Endodermal cell (in vitro differentiated cells): ENCODE measurements around the gene EML5. TPM values are rescaled to one million over a fixed set of nuclear protein-coding genes. Genes with fewer than 3 reads are reported as not detected.

Experiments
- DNase-seq: peaks from one replicate; pipeline ENCODE4 v3.0.0-alpha.2; 2017
- H3K27ac ChIP-seq: 2 replicates; pipeline ENCODE4 v1.5.1; 2013; ENCODE audit warnings: mild to moderate bottlenecking, low read depth, low read length, moderate library complexity
- H3K27me3 ChIP-seq: 2 replicates; pipeline ENCODE4 v1.6.1; 2013; ENCODE audit warnings: mild to moderate bottlenecking, low read length, moderate library complexity; ENCODE audit not compliant: insufficient read depth, control insufficient read depth, poor library complexity, severe bottlenecking
- H3K36me3 ChIP-seq: 2 replicates; pipeline ENCODE4 v1.7.0; 2013; ENCODE audit warnings: mild to moderate bottlenecking, low read length, moderate library complexity; ENCODE audit not compliant: control insufficient read depth, insufficient read depth
- H3K4me1 ChIP-seq: one replicate; pipeline ENCODE4 v1.7.0; 2013; ENCODE audit warnings: low read length; ENCODE audit not compliant: control insufficient read depth, insufficient read depth
- H3K4me3 ChIP-seq: 2 replicates; pipeline ENCODE4 v1.5.1; 2013; ENCODE audit warnings: mild to moderate bottlenecking, low read length, moderate library complexity
- H3K9ac ChIP-seq: 2 replicates; pipeline ENCODE4 v1.6.1; 2013; ENCODE audit warnings: mild to moderate bottlenecking, low read length, moderate library complexity; ENCODE audit not compliant: poor library complexity, severe bottlenecking; ENCODE audit errors: extremely low read depth
- H3K9me3 ChIP-seq: 2 replicates; pipeline ENCODE4 v1.6.1; 2013; ENCODE audit warnings: mild to moderate bottlenecking, low read length, moderate library complexity; ENCODE audit not compliant: control insufficient read depth
- H3K27ac Mint-ChIP-seq: 2 replicates; pipeline ENCODE4 v1.8.0; 2020; ENCODE audit warnings: mixed read lengths
- H3K27me3 Mint-ChIP-seq: 2 replicates; pipeline ENCODE4 v1.8.0; 2021; ENCODE audit warnings: mild to moderate bottlenecking, mixed read lengths; ENCODE audit not compliant: insufficient read depth
- H3K36me3 Mint-ChIP-seq: 2 replicates; pipeline ENCODE4 v1.8.0; 2020; ENCODE audit warnings: low read depth, mixed read lengths
- H3K4me1 Mint-ChIP-seq: 2 replicates; pipeline ENCODE4 v1.8.0; 2020; ENCODE audit warnings: mixed read lengths
- H3K4me3 Mint-ChIP-seq: 2 replicates; pipeline ENCODE4 v1.8.0; 2020; ENCODE audit warnings: mild to moderate bottlenecking, moderate library complexity, mixed read lengths
- H3K9me3 Mint-ChIP-seq: 2 replicates; pipeline ENCODE4 v1.8.0; 2020; ENCODE audit warnings: mild to moderate bottlenecking, mixed read lengths
- CTCF ChIP-seq: fragments of 200-600 bp; sonication (generic); conservative IDR thresholded peaks from 2 replicates; pipeline ENCODE4 v1.5.0; 2021; ENCODE audit warnings: antibody characterized with exemption, mild to moderate bottlenecking
- WGBS, 2 experiments: methylation state at CpG; one replicate each; pipeline versions ENCODE4 v1.1.5 to v1.1.7; 2013; ENCODE audit warnings: missing lambda C conversion rate in 2 of 2, mixed read lengths in 1 of 2; ENCODE audit not compliant: insufficient coverage in 1 of 2, insufficient read length in 1 of 2; 5-methylcytosine and 5-hydroxymethylcytosine counted together
- long read RNA-seq, 4 experiments: library from polyadenylated mRNA in 2 of 4; library from RNA in 1 of 4; library from capped mRNA in 1 of 4; stranded (forward) in 3 of 4; unstranded in 1 of 4; transcript quantifications; one replicate each; pipeline ENCODE4 v2.0.0, GENCODE V29; 2020 to 2021; ENCODE audit warnings: inconsistent platforms in 1 of 4
- polyA plus RNA-seq, 2 experiments: library from polyadenylated mRNA; stranded (reverse); fragments of 50-300 nt; gene quantifications; one replicate each; pipeline ENCODE4 v1.2.3, GENCODE V29; 2013
- total RNA-seq, 2 donors: library from RNA; stranded (reverse); fragmentation: NEBNext Ultra II Directional in 1 of 2; extraction: Animal tissue kit (Norgen Biotek cat#: 25700) in 1 of 2; gene quantifications; 2 replicates in 1 of 2; 3 replicates in 1 of 2; pipeline ENCODE4 v1.2.1, GENCODE V29; 2021

EML5 gene
- total RNA-seq: 1 to 10 TPM; 1.7 to 2.3 TPM
- 0.39 TPM for polyA plus RNA-seq (2013, experiment 1 of 2)
- polyA plus RNA-seq (2013, experiment 2 of 2): 0.41 TPM
- long read RNA-seq, experiment 1: 0 reads
- long read RNA-seq, experiment 2, partial matches to known transcripts: 1 of 2 reads
- long read RNA-seq, experiment 2, other reads (novel, unspliced or antisense): 1 of 2 reads
- long read RNA-seq, experiment 3, partial matches to known transcripts: 1 of 1 reads
- long read RNA-seq, experiment 3, other reads (novel, unspliced or antisense): 0 of 1 reads
- long read RNA-seq, experiment 4: 0 reads

DNA sequence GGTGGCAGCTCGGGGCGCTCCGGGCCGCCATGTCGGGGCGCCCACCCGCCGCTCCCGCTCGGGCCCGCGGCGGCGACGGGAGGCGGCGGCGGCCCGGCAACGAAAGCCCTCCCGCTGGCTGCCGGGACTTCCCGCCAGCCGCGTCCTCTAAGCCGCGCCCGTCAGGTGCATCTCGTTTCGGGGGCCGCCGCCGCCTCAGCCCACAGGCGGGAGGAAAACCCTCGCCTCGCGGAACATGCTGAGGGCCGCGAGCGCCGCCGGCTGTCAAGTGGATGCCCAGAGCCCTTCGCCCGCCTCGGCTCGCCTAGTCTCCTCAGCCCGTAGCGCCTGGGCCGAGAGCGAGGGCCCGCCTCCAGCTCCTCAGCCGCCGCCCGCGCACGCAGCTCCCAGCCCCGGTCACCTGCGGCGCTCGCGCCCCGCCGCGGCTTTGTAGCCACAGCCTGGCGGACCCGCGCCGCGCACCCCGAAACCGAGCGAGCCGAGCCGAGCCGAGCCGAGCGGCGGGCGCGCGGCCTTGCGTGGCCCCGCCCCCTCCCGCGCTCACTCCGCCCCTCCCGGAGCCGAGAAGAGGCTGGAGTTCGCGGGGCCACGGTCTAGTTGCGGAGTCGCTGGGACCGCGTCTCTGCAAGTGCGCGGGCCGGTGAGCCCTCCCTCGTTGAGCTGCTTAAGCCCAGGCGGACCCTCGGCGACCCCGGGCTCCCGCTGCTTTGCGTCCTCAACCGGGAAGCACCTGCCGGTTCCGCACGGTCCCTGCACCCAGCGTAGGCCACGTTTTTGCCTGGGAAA lies at the start of gene EML5:
Gene EML5, minus strand, starts transcription at position 481 of the 786 bp plus-strand sequence. Its CDS starts 450 bp downstream, at position 31.
- peaks cover 64% of the 10 kb centered on the region for H3K27me3 Mint-ChIP-seq
- no peaks in the 10 kb centered on the region for H3K4me1 ChIP-seq
- H3K4me3 Mint-ChIP-seq: peak within 1 kb of the TSS; percentile 69
- peak within 1 kb of the TSS; percentile 52 for H3K27ac Mint-ChIP-seq
- no peaks in the 10 kb centered on the region for H3K36me3 ChIP-seq
- no peak within 1 kb of the TSS for H3K27ac ChIP-seq
- H3K9me3 ChIP-seq: peaks cover 3% of the 10 kb centered on the region
- DNase-seq: peak; percentile 92
- H3K27me3 ChIP-seq: peaks cover 53% of the 10 kb centered on the region
- H3K4me3 ChIP-seq: peak within 1 kb of the TSS; percentile 87
- TF ChIP-seq CTCF: peak; percentile 64
- H3K9me3 Mint-ChIP-seq: no peaks in the 10 kb centered on the region
- peaks cover 3% of the 10 kb centered on the region for H3K4me1 Mint-ChIP-seq
- H3K36me3 Mint-ChIP-seq: no peaks in the 10 kb centered on the region
- H3K9ac ChIP-seq: peak within 1 kb of the TSS; percentile 23
- 1 to 3% methylated on average over 24 to 111 of the region's 111 CpGs for WGBS, 2 experiments

DNA sequence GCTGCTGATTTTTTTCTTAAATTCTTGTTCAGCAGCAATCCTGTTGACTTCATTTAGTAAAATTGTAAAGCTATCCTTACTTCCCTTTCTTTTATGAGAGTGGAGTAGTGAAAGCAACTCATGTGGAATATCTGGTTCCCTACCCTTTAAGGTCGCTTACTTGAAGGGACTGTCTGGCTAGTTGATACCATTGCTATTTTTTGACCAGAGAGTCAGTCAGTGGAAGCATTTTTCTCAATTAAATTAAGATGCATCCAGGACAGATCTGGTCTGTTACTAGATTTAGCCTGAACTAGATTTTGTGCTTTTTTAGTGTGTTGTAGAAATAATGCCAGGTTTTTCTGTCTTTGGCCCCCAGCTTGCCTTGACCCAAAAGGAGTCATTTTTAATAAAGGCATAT lies 49.7 kb upstream of the EML5 start:
- 95% methylated on average over 1 of the region's 1 CpG; no CpG with 5 or more reads in 1 of the 2 experiments for WGBS, 2 experiments

DNA sequence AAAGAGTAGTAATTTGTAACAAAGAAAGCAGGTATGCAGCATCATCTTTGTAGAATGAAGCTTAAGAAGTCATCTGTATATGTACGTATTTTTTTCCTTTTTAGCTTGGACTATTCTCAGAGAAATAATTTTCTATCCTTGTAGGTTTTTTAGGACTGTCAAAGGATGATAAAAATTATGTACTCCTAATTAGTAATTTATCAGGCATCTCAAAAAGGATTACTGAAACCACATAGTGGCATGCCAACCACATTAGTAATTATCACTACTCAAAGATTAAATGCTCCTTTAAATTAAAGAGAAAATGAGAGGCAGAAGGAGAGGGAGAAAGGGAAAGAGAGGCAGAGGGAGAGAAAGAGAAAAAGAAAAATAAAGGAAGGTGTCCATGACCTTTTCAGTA lies 49.0 kb upstream of the EML5 start:
- H3K4me1 ChIP-seq: no peaks in the 10 kb centered on the region
- H3K36me3 ChIP-seq: peaks cover 19% of the 10 kb centered on the region
- H3K4me3 ChIP-seq: no peak overlapping the region
- H3K27ac ChIP-seq: no peak overlapping the region
- Mint-ChIP-seq H3K27me3 (no peaks in the 10 kb centered on the region), H3K4me3 (no peak overlapping the region), H3K36me3 (peaks cover 13% of the 10 kb centered on the region), H3K4me1 (no peaks in the 10 kb centered on the region), H3K27ac (no peak overlapping the region), H3K9me3 (no peaks in the 10 kb centered on the region)
- DNase-seq: no peak
- H3K9ac ChIP-seq: no peak overlapping the region
- no peak for TF ChIP-seq CTCF
- H3K27me3 ChIP-seq: no peaks in the 10 kb centered on the region
- WGBS, 2 experiments: 100% methylated on average over 1 of the region's 1 CpG; no CpG with 5 or more reads in 1 of the 2 experiments
- H3K9me3 ChIP-seq: no peaks in the 10 kb centered on the region

More for the DNA sequence above, 49.7 kb upstream of the EML5 start:
- Mint-ChIP-seq H3K27me3 (no peaks in the 10 kb centered on the region), H3K36me3 (peaks cover 12% of the 10 kb centered on the region), H3K4me3 (no peak overlapping the region), H3K4me1 (no peaks in the 10 kb centered on the region), H3K9me3 (no peaks in the 10 kb centered on the region), H3K27ac (no peak overlapping the region)
- TF ChIP-seq CTCF: no peak
- no peak for DNase-seq
- no peaks in the 10 kb centered on the region for H3K4me1 ChIP-seq
- no peaks in the 10 kb centered on the region for H3K27me3 ChIP-seq
- H3K9me3 ChIP-seq: no peaks in the 10 kb centered on the region
- H3K9ac ChIP-seq: no peak overlapping the region
- H3K27ac ChIP-seq: no peak overlapping the region
- peaks cover 19% of the 10 kb centered on the region for H3K36me3 ChIP-seq
- no peak overlapping the region for H3K4me3 ChIP-seq
